Measurements from ENCODE around the gene TPH2. TPM values are rescaled to one million over a fixed set of nuclear protein-coding genes. Genes with fewer than 3 reads are reported as not detected.

Gene TPH2
- total and polyA plus RNA-seq, 9 of the 15 experiments (the other 6 are each of a cell fraction or from before 2014, with no cell fraction given) = 0.06 to 0.28 (median 0.14) TPM; not detected in 4

DNA sequence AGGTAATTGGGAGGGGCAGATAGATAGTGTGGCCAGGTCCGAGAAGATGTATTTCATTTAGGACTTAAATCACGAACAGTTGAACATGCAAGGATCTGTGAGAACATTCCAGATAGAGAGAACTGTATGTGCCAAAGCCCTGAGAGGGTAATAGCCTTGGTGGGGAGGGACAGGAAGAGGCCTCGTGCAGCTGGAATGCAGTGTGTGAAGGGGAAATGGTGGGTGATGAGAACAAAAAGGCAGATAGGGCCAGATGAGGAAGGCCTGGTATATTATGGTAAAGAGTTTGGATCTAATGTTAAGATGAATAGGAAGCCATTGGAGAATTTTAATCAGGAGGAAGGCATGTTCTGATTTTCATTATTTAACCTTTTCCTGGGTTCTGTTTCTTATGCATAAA, 136.3 kb downstream of the TPH2 start (continued):
- TF ChIP-seq ZNF592 (IDR thresholded peaks at IDR 0.05) (no peak), ETV5 (CRISPR knock-in tag; IDR thresholded peaks at IDR 0.05; ENCODE audit: low read depth) (no peak)

- Histone ChIP-seq H2AFZ (ENCODE audit: low read depth, low read length) (no peak overlapping the region), H3K36me3 (ENCODE audit: control insufficient read depth, insufficient read depth, low read length) (no peaks in the 10 kb centered on the region), H3K79me2 (ENCODE audit: control insufficient read depth, insufficient read depth, low read length) (no peaks in the 10 kb centered on the region), H3K9me1 (ENCODE audit: control insufficient read depth, insufficient read depth, low read length) (no peaks in the 10 kb centered on the region), H3K4me3 (no peak overlapping the region), H3K4me2 (ENCODE audit: insufficient read depth, low read length) (no peak overlapping the region), H3K4me1 (replicated peaks in 1 of 2; ENCODE audit: control insufficient read depth in 2 of 2, insufficient read depth in 2 of 2, low read length in 2 of 2) (no peaks in the 10 kb centered on the region), H3K27me3 (ENCODE audit: control insufficient read depth in 2 of 2, insufficient read depth in 2 of 2, low read length in 2 of 2) (no peaks in the 10 kb centered on the region), H3K9ac (ENCODE audit: insufficient read depth in 1 of 2, low read depth in 2 of 2, low read length in 2 of 2) (no peak overlapping the region), H3K9me3 (replicated peaks; ENCODE audit: control insufficient read depth, insufficient read depth, low read depth, low read length) (no peaks in the 10 kb centered on the region), H3K27ac (ENCODE audit: extremely low read depth, low read depth, low read length) (no peak overlapping the region), H4K20me1 (replicated peaks; ENCODE audit: control insufficient read depth, insufficient read depth, low read length) (no peaks in the 10 kb centered on the region)
- no peak for FAIRE-seq
- no peak; the same call in 2 of the 3 replicates for ATAC-seq
- ChIA-PET POLR2A (no interaction called here), CTCF (ENCODE audit: low intra/inter-chr PET ratio) (no interaction called here)
- in situ Hi-C loops (cut with MboI) (no loop called here), intact Hi-C loops (cut with micrococcal nuclease) (no loop called here)
- BruUV-seq (replicated peaks) = no TSS peak
- no peak for DNase-seq (ENCODE audit: extremely low read depth in 1 of 4, low spot score in 3 of 4)
- 0% methylated on average over 3 of the region's 3 CpGs for WGBS (ENCODE audit: insufficient coverage, low coverage, missing lambda C conversion rate)
- no peak for TF ChIP-seq ZFP1 (CRISPR knock-in tag; IDR thresholded peaks at IDR 0.05)
- no peak for TF ChIP-seq RFX5 (IDR thresholded peaks at IDR 0.05; ENCODE audit: low read depth, low read length)
- TF ChIP-seq HDAC6 (IDR thresholded peaks at IDR 0.05; ENCODE audit: low read depth, low read length) = no peak
- TF ChIP-seq RBM25 (IDR thresholded peaks at IDR 0.05; ENCODE audit: low read depth, low read length, severe bottlenecking) = no peak
- TF ChIP-seq, protein P1, sequence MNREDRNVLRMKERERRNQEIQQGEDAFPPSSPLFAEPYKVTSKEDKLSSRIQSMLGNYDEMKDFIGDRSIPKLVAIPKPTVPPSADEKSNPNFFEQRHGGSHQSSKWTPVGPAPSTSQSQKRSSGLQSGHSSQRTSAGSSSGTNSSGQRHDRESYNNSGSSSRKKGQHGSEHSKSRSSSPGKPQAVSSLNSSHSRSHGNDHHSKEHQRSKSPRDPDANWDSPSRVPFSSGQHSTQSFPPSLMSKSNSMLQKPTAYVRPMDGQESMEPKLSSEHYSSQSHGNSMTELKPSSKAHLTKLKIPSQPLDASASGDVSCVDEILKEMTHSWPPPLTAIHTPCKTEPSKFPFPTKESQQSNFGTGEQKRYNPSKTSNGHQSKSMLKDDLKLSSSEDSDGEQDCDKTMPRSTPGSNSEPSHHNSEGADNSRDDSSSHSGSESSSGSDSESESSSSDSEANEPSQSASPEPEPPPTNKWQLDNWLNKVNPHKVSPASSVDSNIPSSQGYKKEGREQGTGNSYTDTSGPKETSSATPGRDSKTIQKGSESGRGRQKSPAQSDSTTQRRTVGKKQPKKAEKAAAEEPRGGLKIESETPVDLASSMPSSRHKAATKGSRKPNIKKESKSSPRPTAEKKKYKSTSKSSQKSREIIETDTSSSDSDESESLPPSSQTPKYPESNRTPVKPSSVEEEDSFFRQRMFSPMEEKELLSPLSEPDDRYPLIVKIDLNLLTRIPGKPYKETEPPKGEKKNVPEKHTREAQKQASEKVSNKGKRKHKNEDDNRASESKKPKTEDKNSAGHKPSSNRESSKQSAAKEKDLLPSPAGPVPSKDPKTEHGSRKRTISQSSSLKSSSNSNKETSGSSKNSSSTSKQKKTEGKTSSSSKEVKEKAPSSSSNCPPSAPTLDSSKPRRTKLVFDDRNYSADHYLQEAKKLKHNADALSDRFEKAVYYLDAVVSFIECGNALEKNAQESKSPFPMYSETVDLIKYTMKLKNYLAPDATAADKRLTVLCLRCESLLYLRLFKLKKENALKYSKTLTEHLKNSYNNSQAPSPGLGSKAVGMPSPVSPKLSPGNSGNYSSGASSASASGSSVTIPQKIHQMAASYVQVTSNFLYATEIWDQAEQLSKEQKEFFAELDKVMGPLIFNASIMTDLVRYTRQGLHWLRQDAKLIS (CRISPR knock-in tag; IDR thresholded peaks at IDR 0.05) = no peak
- TF ChIP-seq SMC3 (conservative IDR thresholded peaks at IDR 0.05; ENCODE audit: insufficient read depth, low read depth, low read length) = no peak
- TF ChIP-seq RBM15 (IDR thresholded peaks at IDR 0.05; ENCODE audit: insufficient read depth, low read length) = no peak
- TF ChIP-seq ZNF263 (CRISPR knock-in tag; IDR thresholded peaks at IDR 0.05; ENCODE audit: borderline replicate concordance) = no peak
- no peak for TF ChIP-seq ZNF212 (CRISPR knock-in tag; IDR thresholded peaks at IDR 0.05)
- no peak for TF ChIP-seq MNT (conservative IDR thresholded peaks at IDR 0.05)
Measured at GRCh38 chr12:72075401-72075800, 136.8 kb downstream of the TPH2 start.

Data from K562 (cell line).